EL (cell line): Measurements from ENCODE around the gene FUT8.
A peak's percentile ranks its signal among the peaks of the same experiment; 100 is the strongest.
"Not testable (repeated sequence)": the region's sequence is repeated elsewhere in the genome, so short reads cannot be mapped to it uniquely, and the experiment has no call there.

ENCODE experiments used
- DNase-seq: peaks from one replicate; pipeline ENCODE4 v3.0.0-alpha.2; 2016

The FUT8 gene

GRCh38 chr14:65419593-65420252, 7.2 kb downstream of the FUT8 start:
- DNase-seq = no peak

GRCh38 chr14:65421201-65421981, 8.9 kb downstream of the FUT8 start:
- DNase-seq = peak; percentile 89

- no peak for DNase-seq
These were observed 9.7 kb downstream of the FUT8 start for GRCh38 chr14:65422088-65422834.

GRCh38 chr14:65423982-65424381, 11.5 kb downstream of the FUT8 start:
- no peak for DNase-seq

- DNase-seq = no peak
These were observed 12.0 kb downstream of the FUT8 start for GRCh38 chr14:65424531-65424930.

- no peak for DNase-seq
These were observed 13.4 kb downstream of the FUT8 start for GRCh38 chr14:65425885-65426284.

GRCh38 chr14:65426902-65427301, 14.4 kb downstream of the FUT8 start:
- DNase-seq = not testable (repeated sequence)

GRCh38 chr14:65428691-65429090, 16.2 kb downstream of the FUT8 start:
- no peak for DNase-seq

GRCh38 chr14:65429757-65430156, 17.2 kb downstream of the FUT8 start:
- DNase-seq = no peak

- DNase-seq = no peak
These were observed 18.7 kb downstream of the FUT8 start for GRCh38 chr14:65431245-65431644.

- no peak for DNase-seq
These were observed 19.4 kb downstream of the FUT8 start for GRCh38 chr14:65431951-65432350.

- DNase-seq = no peak
These were observed 19.9 kb downstream of the FUT8 start for GRCh38 chr14:65432361-65432948.

GRCh38 chr14:65433157-65433556, 20.6 kb downstream of the FUT8 start:
- DNase-seq = no peak

- no peak for DNase-seq
These were observed 21.1 kb downstream of the FUT8 start for GRCh38 chr14:65433646-65434045.

- DNase-seq = no peak
These were observed 21.8 kb downstream of the FUT8 start for GRCh38 chr14:65434216-65434850.

- DNase-seq = no peak
These were observed 25.9 kb downstream of the FUT8 start for GRCh38 chr14:65438266-65438933.

- DNase-seq = no peak
These were observed 26.6 kb downstream of the FUT8 start for GRCh38 chr14:65439117-65439516.

GRCh38 chr14:65440230-65440629, 27.7 kb downstream of the FUT8 start:
- DNase-seq = no peak

- no peak for DNase-seq
These were observed 31.7 kb downstream of the FUT8 start for GRCh38 chr14:65444230-65444629.

GRCh38 chr14:65446159-65446558, 33.6 kb downstream of the FUT8 start:
- peak; percentile 56 for DNase-seq

GRCh38 chr14:65449647-65450046, 37.1 kb downstream of the FUT8 start:
- no peak for DNase-seq

GRCh38 chr14:65453807-65454480, 41.4 kb downstream of the FUT8 start:
- DNase-seq = no peak
